Activated CD4-positive, alpha-beta T cell treated with anti-CD3 and anti-CD28 coated beads for 36 hours (primary cell): ENCODE data around the gene SGK2. TPM values are rescaled to one million over a fixed set of nuclear protein-coding genes. Genes with fewer than 3 reads are reported as not detected.
"Not testable (repeated sequence)": the region's sequence is repeated elsewhere in the genome, so short reads cannot be mapped to it uniquely, and the experiment has no call there.

Source experiments
- ATAC-seq: fragments of 200-7000 bp; cut with Tn5 transposase; one replicate; pipeline ENCODE4 v1.10.0; 2021; ENCODE audit warnings: mild to moderate bottlenecking, moderate library complexity
- CTCF ChIA-PET: fragments of 350-600 bp; sonication (Branson Sonifier 250); formaldehyde crosslinking; loops from one replicate; lab custom pipeline; 2021; ENCODE audit warnings: antibody characterized with exemption; lab: Charles Lee
- POLR2A ChIA-PET: fragments of 350-600 bp; sonication (Branson Sonifier 250); formaldehyde crosslinking; loops from one replicate; lab custom pipeline; 2021; ENCODE audit warnings: antibody characterized with exemption, inconsistent platforms; lab: Charles Lee
- DNase-seq: peaks from one replicate; pipeline ENCODE4 v3.0.0-alpha.2; 2020
- H3K27ac Mint-ChIP-seq: one replicate; pipeline ENCODE4 v1.8.0; 2021; ENCODE audit warnings: mixed read lengths
- H3K27me3 Mint-ChIP-seq: one replicate; pipeline ENCODE4 v1.8.0; 2021; ENCODE audit warnings: mixed read lengths
- H3K36me3 Mint-ChIP-seq: one replicate; pipeline ENCODE4 v1.8.0; 2021; ENCODE audit warnings: low read depth, mixed read lengths
- H3K4me1 Mint-ChIP-seq: one replicate; pipeline ENCODE4 v1.8.0; 2021; ENCODE audit warnings: mixed read lengths
- H3K4me3 Mint-ChIP-seq: one replicate; pipeline ENCODE4 v1.8.0; 2021; ENCODE audit warnings: mild to moderate bottlenecking, moderate library complexity, mixed read lengths
- H3K9me3 Mint-ChIP-seq: one replicate; pipeline ENCODE4 v1.8.0; 2021; ENCODE audit warnings: low read depth, mixed read lengths
- intact Hi-C, 2 experiments: fragments of 100-400 bp; cut with DNase I in 1 of 2; cut with micrococcal nuclease in 1 of 2; formaldehyde crosslinking; loops; one replicate each; pipeline versions ENCODE4 v1.14.2 to v1.15.1; 2022 to 2024; cut with DNase I, micrococcal nuclease
- total RNA-seq, 2 experiments: library from RNA; stranded (reverse); gene quantifications; one replicate each; pipeline ENCODE4 v1.2.3, GENCODE V29; 2021

Gene SGK2
- total RNA-seq, 2 experiments from 2014 or later: 0.27 to 0.65 TPM

- H3K4me1 Mint-ChIP-seq, intact Hi-C loops, H3K27ac Mint-ChIP-seq, H3K9me3 Mint-ChIP-seq, DNase-seq, CTCF ChIA-PET, H3K27me3 Mint-ChIP-seq, H3K4me3 Mint-ChIP-seq, POLR2A ChIA-PET, ATAC-seq: not testable (repeated sequence)
- H3K36me3 Mint-ChIP-seq: peaks cover 12% of the 10 kb centered on the region
These were observed 48.5 kb downstream of the SGK2 start for GRCh38 chr20:43607278-43607677.

GRCh38 chr20:43631598-43631997 is 72.8 kb downstream of the SGK2 start:
- DNase-seq (no peak), ATAC-seq (no peak)
- POLR2A ChIA-PET: no interaction called here
- Mint-ChIP-seq H3K27ac (no peak overlapping the region), H3K4me1 (no peaks in the 10 kb centered on the region), H3K36me3 (peaks cover 16% of the 10 kb centered on the region), H3K9me3 (no peaks in the 10 kb centered on the region), H3K27me3 (no peaks in the 10 kb centered on the region), H3K4me3 (no peak overlapping the region)
- intact Hi-C loops: no loop called here
- CTCF ChIA-PET: no interaction called here

Other genes with a start within 250 kb of the SGK2 start
- 100 to 1,000 TPM; 132 to 135 TPM for gene SRSF6, start 101.1 kb upstream of the SGK2 start, total RNA-seq
- 1 to 10 TPM; 6.5 to 8.0 TPM for gene L3MBTL1, start 51.3 kb upstream of the SGK2 start, total RNA-seq
- 10 to 100 TPM; 14.0 to 14.1 TPM for gene IFT52, start 31.9 kb downstream of the SGK2 start, total RNA-seq
- gene MYBL2, start 108.1 kb downstream of the SGK2 start, total RNA-seq: 100 to 1,000 TPM in 1 of 2 experiments, 10 to 100 TPM in 1; 99.8 to 113 TPM
- gene GTSF1L, start 168.0 kb downstream of the SGK2 start, total RNA-seq: under 1 TPM in 1 of 2 experiments, not detected in 1; 0.23 TPM